ENCODE results near the gene KLF4.

Gene KLF4

DNA sequence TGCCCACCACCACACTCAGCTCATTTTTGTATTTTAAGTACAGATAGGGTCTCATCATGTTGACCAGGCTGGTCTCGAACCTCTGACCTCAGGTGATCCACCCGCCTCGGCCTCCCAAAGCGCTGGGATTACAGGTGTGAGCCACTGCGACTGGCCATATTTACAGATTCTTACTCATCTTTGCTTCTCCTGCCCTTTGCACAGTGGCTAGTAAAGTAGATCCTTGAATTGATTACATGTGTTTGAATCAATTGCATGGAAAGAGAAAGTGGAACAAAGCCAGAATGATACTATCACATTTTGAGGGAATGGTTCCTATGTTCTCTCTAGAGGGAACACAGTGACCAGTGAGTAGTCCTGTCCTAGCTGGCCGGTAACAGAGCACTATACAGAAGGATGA, 15.4 kb downstream of the KLF4 start:
- H3K27ac Mint-ChIP-seq = no peak overlapping the region
- H3K36me3 Mint-ChIP-seq = no peaks in the 10 kb centered on the region
- H3K4me1 Mint-ChIP-seq (ENCODE audit: low read depth) = no peaks in the 10 kb centered on the region
- H3K27me3 Mint-ChIP-seq = peaks cover 10% of the 10 kb centered on the region
- no peak overlapping the region for H3K4me3 Mint-ChIP-seq
- no peaks in the 10 kb centered on the region for H3K9me3 Mint-ChIP-seq (ENCODE audit: low read depth)

DNA sequence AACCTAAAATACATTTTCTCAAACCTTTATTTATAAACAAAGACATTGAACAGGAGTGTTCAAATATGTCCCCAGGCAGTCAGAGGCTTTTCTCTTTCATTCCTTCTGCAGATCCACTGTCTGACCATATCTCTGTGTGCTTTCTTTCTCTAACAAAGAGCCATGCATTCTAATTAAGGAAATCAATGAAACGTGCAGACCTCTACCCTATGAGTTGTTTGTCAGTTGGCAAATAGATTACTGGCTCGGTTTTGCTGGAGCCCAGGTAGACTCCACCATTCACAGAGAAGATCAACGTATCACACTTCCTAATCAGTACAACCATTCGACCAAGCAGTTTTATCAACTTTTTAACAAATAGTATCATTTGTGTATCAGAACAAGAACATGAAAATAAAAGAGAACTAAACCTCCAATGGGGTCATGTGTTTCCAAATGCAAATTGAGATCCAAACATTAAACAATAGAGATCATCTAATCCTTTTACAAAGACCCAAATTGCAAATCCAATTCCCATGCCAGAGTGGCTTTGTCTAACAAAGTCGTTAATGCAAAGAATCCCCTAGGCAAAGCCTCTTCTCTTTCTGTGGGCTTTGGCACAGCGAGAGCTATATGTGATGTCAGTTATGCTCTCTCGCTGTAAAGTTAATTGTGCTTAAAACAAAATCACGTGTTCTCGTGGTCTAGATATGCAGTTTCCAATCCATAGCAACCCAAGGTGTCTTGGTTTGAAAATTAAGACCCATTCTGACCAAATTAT, 16.8 kb downstream of the KLF4 start:
- peaks cover 7% of the 10 kb centered on the region for H3K27me3 Mint-ChIP-seq
- no peak overlapping the region for H3K4me3 Mint-ChIP-seq
- no peak overlapping the region for H3K27ac Mint-ChIP-seq
- no peaks in the 10 kb centered on the region for H3K9me3 Mint-ChIP-seq (ENCODE audit: low read depth)
- H3K36me3 Mint-ChIP-seq = no peaks in the 10 kb centered on the region
- H3K4me1 Mint-ChIP-seq (ENCODE audit: low read depth) = no peaks in the 10 kb centered on the region

DNA sequence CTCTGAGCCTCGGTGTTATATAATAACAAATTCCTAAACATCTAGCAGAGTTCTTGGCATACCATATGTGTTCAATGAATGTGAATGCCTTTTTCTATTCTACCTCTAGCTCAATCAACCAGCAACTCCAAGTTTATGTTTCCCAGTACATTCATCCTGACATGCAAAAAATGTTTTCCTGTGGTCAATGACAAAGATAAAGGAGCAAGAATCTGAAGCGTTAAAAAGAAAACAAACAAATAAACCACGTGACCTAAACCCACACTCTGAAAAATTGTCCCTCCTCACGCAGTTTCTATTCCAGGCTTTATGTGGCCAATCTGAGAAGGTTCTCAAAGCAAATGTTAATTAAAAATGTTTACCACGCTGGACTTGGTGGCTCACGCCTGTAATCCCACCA, 18.0 kb downstream of the KLF4 start:
- Mint-ChIP-seq H3K27ac (no peak overlapping the region), H3K27me3 (peaks cover 14% of the 10 kb centered on the region), H3K9me3 (ENCODE audit: low read depth) (no peaks in the 10 kb centered on the region), H3K4me1 (ENCODE audit: low read depth) (no peaks in the 10 kb centered on the region), H3K4me3 (no peak overlapping the region), H3K36me3 (no peaks in the 10 kb centered on the region)

DNA sequence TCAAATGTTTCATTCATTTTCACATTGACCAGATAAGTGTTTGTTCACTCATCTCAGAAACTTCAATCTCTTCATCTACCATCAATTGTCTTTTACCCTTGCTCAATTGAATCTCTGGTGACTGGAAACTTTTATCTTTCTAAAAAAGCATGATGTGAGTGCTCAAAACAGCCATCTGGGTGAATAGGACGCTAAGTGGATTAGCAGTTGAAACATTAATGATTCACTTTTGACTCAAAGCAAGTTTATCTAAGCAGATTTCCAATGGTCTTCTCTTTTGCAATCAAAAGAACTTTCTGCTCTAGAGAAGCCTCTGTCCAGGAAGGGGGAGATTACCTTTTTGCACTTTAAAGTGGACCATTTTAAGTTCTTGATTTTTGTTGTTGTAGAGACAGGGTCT, 22.2 kb downstream of the KLF4 start:
- Mint-ChIP-seq H3K4me1 (ENCODE audit: low read depth) (peaks cover 5% of the 10 kb centered on the region), H3K36me3 (no peaks in the 10 kb centered on the region), H3K27me3 (peaks cover 23% of the 10 kb centered on the region), H3K4me3 (no peak overlapping the region), H3K27ac (no peak overlapping the region), H3K9me3 (ENCODE audit: low read depth) (no peaks in the 10 kb centered on the region)

DNA sequence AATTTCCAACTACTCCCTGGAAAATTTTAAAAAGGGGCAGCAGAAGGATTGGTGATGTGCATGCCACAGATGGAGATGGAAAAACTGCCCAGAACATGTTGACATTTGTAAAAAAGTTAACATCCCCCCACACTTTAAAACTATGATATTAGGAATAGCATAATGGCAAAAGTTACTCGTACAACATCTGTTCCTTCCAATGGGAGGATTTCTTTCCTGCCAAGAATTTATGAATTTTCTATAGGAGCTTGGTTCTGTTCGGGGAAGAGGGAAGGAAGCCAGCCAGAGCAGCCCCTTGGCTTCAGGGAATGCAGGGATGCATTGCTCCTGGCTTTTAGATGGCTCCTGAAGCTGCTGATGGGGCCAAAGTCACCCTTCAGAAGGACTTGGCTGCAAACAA, 22.7 kb downstream of the KLF4 start:
- Mint-ChIP-seq H3K4me1 (ENCODE audit: low read depth) (peaks cover 5% of the 10 kb centered on the region), H3K9me3 (ENCODE audit: low read depth) (no peaks in the 10 kb centered on the region), H3K36me3 (no peaks in the 10 kb centered on the region), H3K27ac (no peak overlapping the region), H3K4me3 (peak overlapping the region; percentile 14), H3K27me3 (peaks cover 26% of the 10 kb centered on the region)

DNA sequence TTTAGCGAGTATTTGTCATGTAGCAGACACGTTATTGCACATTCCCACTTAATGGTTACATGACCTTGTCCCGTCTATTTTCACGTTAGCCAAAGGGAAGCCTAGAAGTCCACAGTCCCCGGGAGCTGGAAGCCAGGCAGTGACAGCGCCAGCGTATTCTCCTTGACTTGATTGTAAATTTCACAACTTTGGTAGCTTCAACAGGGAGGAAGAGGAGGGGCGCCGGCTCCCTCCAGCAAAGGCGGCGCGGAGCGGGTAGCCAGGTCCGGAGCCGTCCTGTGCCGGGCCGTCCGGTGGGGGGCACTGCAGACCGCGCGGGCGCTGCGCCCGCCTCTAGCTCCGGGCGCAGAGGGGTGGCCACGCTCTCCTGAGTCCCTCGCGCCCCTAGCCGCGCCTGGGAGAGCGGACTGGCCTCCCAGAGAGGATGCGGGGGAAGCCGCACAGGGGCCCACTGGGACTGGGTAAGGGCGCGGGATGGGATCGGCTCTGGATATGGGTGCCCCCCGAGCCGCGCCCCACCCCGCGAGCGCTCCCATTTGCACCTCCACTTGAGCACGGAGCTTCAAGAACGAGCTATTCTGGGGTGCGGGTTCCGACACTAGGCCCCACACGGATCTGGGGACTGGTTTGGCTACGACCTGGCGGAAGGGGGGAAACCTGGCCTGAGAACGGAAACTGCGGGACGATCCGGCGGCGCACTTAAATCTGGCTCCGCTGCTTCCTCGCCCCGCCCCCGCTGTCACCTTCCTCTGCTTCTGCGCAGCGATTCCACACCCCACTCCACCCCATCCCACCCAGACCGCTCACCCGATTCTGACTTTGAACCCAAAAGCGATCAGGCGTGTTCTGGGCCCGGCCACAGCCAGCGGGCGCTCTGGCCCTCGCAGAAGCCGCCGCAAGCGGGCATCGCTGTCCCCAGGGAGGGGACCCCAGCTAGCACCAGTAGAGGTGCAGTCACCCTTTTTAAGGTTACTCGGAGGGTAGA, 23.8 kb downstream of the KLF4 start:
- Mint-ChIP-seq H3K4me3 (peak overlapping the region; percentile 67), H3K4me1 (ENCODE audit: low read depth) (peaks cover 5% of the 10 kb centered on the region), H3K27me3 (peaks cover 26% of the 10 kb centered on the region), H3K27ac (no peak overlapping the region), H3K9me3 (ENCODE audit: low read depth) (no peaks in the 10 kb centered on the region), H3K36me3 (no peaks in the 10 kb centered on the region)

DNA sequence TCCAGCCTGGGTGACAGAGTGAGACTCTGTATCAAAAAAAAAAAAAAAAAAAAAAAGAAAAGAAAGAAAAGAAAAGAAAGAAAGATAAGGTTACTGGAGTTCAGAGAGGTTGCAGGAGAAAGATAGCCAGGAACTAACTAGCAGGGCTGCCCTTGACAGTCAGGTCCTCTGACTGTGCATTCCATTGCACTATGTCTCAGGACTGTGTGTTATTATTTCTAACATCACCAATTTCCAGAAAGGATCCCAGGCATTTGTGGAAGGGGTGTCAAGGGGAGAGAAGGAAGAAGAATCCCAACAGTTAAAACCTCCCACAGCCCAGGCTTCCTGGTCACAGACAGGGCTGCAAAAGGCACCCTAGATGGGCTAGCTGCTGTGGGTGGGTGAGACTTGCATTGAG, 25.1 kb downstream of the KLF4 start:
- no peak overlapping the region for H3K4me3 Mint-ChIP-seq
- peaks cover 5% of the 10 kb centered on the region for H3K4me1 Mint-ChIP-seq (ENCODE audit: low read depth)
- H3K27me3 Mint-ChIP-seq = peaks cover 26% of the 10 kb centered on the region
- H3K9me3 Mint-ChIP-seq (ENCODE audit: low read depth) = no peaks in the 10 kb centered on the region
- H3K36me3 Mint-ChIP-seq = no peaks in the 10 kb centered on the region
- H3K27ac Mint-ChIP-seq = no peak overlapping the region

DNA sequence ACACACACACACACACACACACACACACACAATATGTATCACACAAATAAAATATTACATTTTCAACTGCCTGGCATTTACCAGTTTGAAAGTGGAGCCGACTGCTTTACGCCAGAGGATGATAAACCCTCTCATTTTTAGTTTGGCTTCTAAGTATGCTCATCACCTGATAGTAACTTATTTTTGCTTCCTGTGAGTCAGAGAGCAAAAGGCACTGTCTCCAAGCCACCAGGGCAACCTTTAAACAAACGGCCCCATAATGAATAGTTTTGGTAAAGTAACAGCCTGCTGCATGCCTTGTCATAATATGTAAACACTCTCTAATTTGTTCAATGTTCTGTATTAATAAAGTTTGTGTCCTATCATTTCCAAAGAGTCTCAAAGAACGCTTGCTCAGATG, 26.9 kb downstream of the KLF4 start:
- H3K9me3 Mint-ChIP-seq (ENCODE audit: low read depth) = no peaks in the 10 kb centered on the region
- H3K36me3 Mint-ChIP-seq = no peaks in the 10 kb centered on the region
- no peak overlapping the region for H3K4me3 Mint-ChIP-seq
- H3K27me3 Mint-ChIP-seq = peaks cover 25% of the 10 kb centered on the region
- peaks cover 5% of the 10 kb centered on the region for H3K4me1 Mint-ChIP-seq (ENCODE audit: low read depth)
- H3K27ac Mint-ChIP-seq = no peak overlapping the region

DNA sequence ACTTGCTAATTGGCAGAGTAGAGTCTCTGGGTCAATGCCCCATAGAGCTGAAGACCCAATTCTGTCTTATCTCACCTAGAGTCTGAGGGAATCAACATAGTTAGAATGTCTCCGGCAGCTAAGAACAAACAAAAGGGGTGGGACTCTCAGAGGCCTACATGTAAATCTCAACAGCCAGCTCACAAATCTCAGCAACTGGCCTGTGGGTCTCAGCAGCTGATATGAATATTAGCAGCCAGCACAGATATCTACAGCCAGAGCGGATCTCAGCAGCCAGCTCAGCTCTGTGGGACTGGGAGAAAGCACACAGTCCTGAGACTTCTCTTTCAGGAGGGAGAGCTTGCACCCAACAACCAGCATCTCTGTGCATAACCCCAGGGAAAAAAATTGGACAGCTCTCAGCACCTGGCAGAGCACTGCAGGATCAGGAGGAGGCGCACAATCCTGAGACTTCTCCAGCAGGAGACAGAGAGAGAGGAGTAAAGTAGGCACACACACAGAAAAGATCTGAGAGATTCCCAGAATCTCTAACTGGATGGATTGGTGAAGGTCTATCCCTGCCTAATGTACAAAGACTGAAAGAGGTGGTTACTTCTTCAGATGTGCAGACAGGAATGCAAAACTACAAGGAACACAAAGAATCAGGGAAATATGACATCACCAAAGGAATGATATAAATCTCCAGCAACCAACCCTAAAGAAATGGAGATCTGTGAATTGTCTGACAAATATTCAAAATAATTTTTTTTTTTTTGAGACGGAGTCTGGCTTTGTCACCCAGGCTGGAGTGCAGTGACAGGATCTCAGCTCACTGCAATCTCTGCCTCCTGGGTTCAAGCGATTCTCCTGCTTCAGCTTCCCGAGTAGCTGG, 29.2 kb downstream of the KLF4 start:
- Mint-ChIP-seq H3K27me3 (peaks cover 16% of the 10 kb centered on the region), H3K4me1 (ENCODE audit: low read depth) (peaks cover 4% of the 10 kb centered on the region), H3K27ac (no peak overlapping the region), H3K36me3 (no peaks in the 10 kb centered on the region), H3K9me3 (ENCODE audit: low read depth) (no peaks in the 10 kb centered on the region), H3K4me3 (no peak overlapping the region)

DNA sequence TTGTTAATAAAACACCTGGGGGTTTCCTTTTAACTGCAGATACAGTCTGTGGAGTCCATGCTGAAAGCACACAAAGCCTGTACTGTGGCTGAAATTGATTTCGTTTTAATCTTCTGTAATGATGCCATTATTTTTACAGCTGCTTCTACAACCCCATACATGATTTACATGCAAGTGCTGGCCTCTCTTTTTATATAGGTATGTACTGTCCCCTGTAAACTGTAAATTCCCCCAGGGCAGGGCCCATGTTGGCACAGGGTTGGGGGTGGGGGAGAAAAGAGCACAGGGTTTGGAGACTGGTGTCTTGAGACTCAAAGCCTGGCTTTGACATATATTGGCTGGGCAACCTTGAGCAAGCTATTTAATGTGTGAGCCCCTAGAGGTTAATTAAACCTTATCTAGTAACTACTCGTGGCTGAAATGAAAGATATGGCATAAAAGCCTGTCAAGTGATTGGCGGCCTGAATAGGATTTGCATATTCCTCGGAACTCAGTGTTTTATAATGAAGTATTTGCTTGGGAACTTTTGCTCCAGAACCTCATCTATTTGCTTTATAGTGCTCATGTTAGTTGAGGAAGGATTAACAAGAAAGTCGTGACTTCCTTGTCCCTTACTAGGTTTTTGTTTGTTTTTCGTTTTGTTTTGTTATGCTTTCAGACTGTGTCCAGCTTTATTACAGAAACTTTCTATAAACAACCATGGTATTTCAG, 34.0 kb downstream of the KLF4 start:
- Mint-ChIP-seq H3K4me3 (no peak overlapping the region), H3K4me1 (ENCODE audit: low read depth) (no peaks in the 10 kb centered on the region), H3K9me3 (ENCODE audit: low read depth) (no peaks in the 10 kb centered on the region), H3K27ac (no peak overlapping the region), H3K27me3 (peaks cover 7% of the 10 kb centered on the region), H3K36me3 (no peaks in the 10 kb centered on the region)

DNA sequence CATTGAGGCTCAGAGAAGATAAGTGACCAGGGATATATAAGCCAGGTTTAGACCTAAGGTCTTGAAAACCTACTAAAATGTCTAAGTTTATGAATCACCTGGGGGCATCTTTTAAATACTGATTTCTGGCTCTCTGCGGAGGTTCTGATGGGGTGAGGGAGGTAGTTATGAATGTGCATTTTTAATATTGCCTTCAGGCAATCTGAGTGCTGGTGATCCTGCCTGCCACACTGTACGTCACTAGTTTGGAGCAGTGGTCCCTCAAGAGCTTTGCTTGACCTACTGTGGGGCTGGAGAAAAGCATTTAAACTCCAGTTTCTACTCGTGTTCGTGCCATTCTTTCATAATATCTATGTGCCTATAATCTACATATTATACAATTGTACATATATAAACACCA, 36.1 kb downstream of the KLF4 start:
- H3K27me3 Mint-ChIP-seq = peaks cover 7% of the 10 kb centered on the region
- H3K9me3 Mint-ChIP-seq (ENCODE audit: low read depth) = no peaks in the 10 kb centered on the region
- no peaks in the 10 kb centered on the region for H3K36me3 Mint-ChIP-seq
- H3K27ac Mint-ChIP-seq = no peak overlapping the region
- no peak overlapping the region for H3K4me3 Mint-ChIP-seq
- no peaks in the 10 kb centered on the region for H3K4me1 Mint-ChIP-seq (ENCODE audit: low read depth)

DNA sequence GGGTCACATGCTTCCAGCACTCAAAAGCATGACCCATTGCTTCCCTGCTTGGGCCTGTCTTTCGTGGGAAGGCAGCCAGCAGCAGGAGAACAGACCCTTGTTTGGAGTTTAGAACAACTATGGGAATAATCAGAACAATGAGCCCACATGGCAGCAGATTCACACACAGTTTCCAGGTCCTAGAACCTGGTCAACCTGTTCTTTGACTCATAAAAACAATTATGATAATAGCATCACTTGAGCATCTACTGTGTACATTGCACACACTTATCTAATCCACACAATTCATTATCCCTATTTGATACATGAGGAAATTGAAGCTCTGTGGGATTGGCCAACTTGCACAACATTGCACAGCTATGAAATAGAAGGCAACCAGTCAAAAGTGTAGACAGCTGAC, 41.7 kb downstream of the KLF4 start:
- Mint-ChIP-seq H3K27ac (no peak overlapping the region), H3K9me3 (ENCODE audit: low read depth) (no peaks in the 10 kb centered on the region), H3K27me3 (peaks cover 6% of the 10 kb centered on the region), H3K4me3 (no peak overlapping the region), H3K4me1 (ENCODE audit: low read depth) (no peaks in the 10 kb centered on the region), H3K36me3 (no peaks in the 10 kb centered on the region)

DNA sequence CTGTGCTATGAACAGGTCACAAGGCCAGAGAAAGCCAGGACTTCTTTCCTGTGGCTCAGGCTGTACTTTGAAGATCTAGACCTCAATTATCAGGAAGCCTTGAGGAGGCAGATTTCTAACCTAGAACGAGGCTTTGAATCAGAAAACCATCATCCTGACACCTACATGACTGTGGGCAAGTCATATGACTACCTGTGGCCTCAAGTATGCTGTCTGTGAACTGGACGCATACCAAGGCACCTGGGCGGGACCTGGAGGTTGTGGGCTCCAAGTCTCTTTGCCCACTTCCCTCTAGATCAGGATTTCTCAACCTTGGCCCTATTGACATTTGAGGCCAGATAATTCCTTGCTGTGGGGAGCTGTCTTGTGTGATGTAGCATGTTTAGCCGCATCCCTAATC, 42.5 kb downstream of the KLF4 start:
- Mint-ChIP-seq H3K9me3 (ENCODE audit: low read depth) (no peaks in the 10 kb centered on the region), H3K27me3 (peaks cover 6% of the 10 kb centered on the region), H3K4me3 (no peak overlapping the region), H3K27ac (no peak overlapping the region), H3K4me1 (ENCODE audit: low read depth) (no peaks in the 10 kb centered on the region), H3K36me3 (no peaks in the 10 kb centered on the region)

DNA sequence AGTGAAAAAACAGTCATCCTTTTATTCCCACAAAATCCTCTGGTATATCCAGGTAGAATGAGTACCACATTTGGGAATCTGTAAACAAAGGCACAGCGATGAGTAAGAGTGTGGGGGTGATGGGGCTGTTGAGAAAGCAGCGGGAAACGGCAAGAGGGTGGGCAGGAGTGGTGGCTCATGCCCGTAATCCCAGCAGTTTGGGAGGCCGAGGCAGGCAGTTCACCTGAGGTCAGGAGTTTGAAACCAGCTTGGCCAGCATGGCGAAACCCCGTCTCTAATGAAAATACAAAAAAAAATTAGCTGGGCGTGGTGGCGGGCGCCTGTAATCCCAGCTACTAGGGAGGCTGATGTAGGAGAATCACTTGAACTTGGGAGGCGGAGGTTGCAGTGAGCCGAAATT, 43.1 kb downstream of the KLF4 start:
- Mint-ChIP-seq H3K27me3 (peaks cover 2% of the 10 kb centered on the region), H3K27ac (no peak overlapping the region), H3K36me3 (no peaks in the 10 kb centered on the region), H3K9me3 (ENCODE audit: low read depth) (no peaks in the 10 kb centered on the region), H3K4me3 (no peak overlapping the region), H3K4me1 (ENCODE audit: low read depth) (no peaks in the 10 kb centered on the region)
